GM20431 (cell line): ENCODE measurements around the gene EID3.
"Not testable (repeated sequence)": the region's sequence is repeated elsewhere in the genome, so short reads cannot be mapped to it uniquely, and the experiment has no call there.

Experiments
- in situ Hi-C: fragments of 300-500 bp; cut with MseI, MboI; formaldehyde crosslinking; loops from one replicate; pipeline ENCODE4 v1.15.0; 2020; ENCODE audit warnings: low sequenced_read_pairs; ENCODE audit not compliant: unreplicated experiment

Gene EID3

GRCh38 chr12:104303538-104304151, at the start of gene EID3:
Gene EID3 (plus strand): TSS chr12:104303739. CDS start chr12:104303935, 196 bp downstream.
- in situ Hi-C loops: no loop called here

- in situ Hi-C loops: no loop called here
Observed at GRCh38 chr12:104257913-104258472, 45.5 kb upstream of the EID3 start.

GRCh38 chr12:104258476-104259067, 45.0 kb upstream of the EID3 start:
- in situ Hi-C loops: no loop called here

- in situ Hi-C loops: no loop called here
Observed at GRCh38 chr12:104263026-104263425, 40.5 kb upstream of the EID3 start.

GRCh38 chr12:104263580-104264358, 39.8 kb upstream of the EID3 start:
- in situ Hi-C loops: no loop called here

GRCh38 chr12:104265436-104265835, 38.1 kb upstream of the EID3 start:
- in situ Hi-C loops: not testable (repeated sequence)

- in situ Hi-C loops: no loop called here
Observed at GRCh38 chr12:104272938-104273337, 30.6 kb upstream of the EID3 start.

- in situ Hi-C loops: no loop called here
Observed at GRCh38 chr12:104273503-104273902, 30.0 kb upstream of the EID3 start.

- in situ Hi-C loops: no loop called here
Observed at GRCh38 chr12:104274811-104275210, 28.7 kb upstream of the EID3 start.

- in situ Hi-C loops: no loop called here
Observed at GRCh38 chr12:104275689-104276088, 27.9 kb upstream of the EID3 start.

- in situ Hi-C loops: no loop called here
Observed at GRCh38 chr12:104276273-104277131, 27.0 kb upstream of the EID3 start.

GRCh38 chr12:104279164-104279563, 24.4 kb upstream of the EID3 start:
- in situ Hi-C loops: no loop called here

GRCh38 chr12:104280111-104280510, 23.4 kb upstream of the EID3 start:
- in situ Hi-C loops: no loop called here

GRCh38 chr12:104280717-104281458, 22.7 kb upstream of the EID3 start:
- in situ Hi-C loops: no loop called here

GRCh38 chr12:104281636-104282035, 21.9 kb upstream of the EID3 start:
- in situ Hi-C loops: no loop called here

GRCh38 chr12:104282109-104282508, 21.4 kb upstream of the EID3 start:
- in situ Hi-C loops: no loop called here

GRCh38 chr12:104285740-104286515, 17.6 kb upstream of the EID3 start:
- in situ Hi-C loops: no loop called here
